Activated B cell treated with CpG ODN at 0.5 μM for 24 hours (primary cell): ENCODE measurements around the gene TRIP10. TPM values are rescaled to one million over a fixed set of nuclear protein-coding genes. Genes with fewer than 3 reads are reported as not detected.

ENCODE experiments used
- ATAC-seq: fragments of 200-7000 bp; cut with Tn5 transposase; one replicate; pipeline ENCODE4 v1.10.0; 2021; ENCODE audit warnings: low read depth, mild to moderate bottlenecking, moderate library complexity
- CTCF ChIA-PET: fragments of 350-600 bp; sonication (Branson Sonifier 250); formaldehyde crosslinking; loops from one replicate; lab custom pipeline; 2021; ENCODE audit warnings: antibody characterized with exemption; lab: Charles Lee
- POLR2A ChIA-PET: fragments of 350-600 bp; sonication (Branson Sonifier 250); formaldehyde crosslinking; loops from one replicate; lab custom pipeline; 2021; ENCODE audit warnings: antibody characterized with exemption; lab: Charles Lee
- DNase-seq: peaks from one replicate; pipeline ENCODE4 v3.0.0; 2022
- H3K27ac Mint-ChIP-seq: one replicate; pipeline ENCODE4 v1.8.0; 2020; ENCODE audit warnings: mixed read lengths
- H3K27me3 Mint-ChIP-seq: one replicate; pipeline ENCODE4 v1.8.0; 2021; ENCODE audit warnings: mixed read lengths
- H3K36me3 Mint-ChIP-seq: one replicate; pipeline ENCODE4 v1.8.0; 2021; ENCODE audit warnings: low read depth, mixed read lengths
- H3K4me1 Mint-ChIP-seq: one replicate; pipeline ENCODE4 v1.8.0; 2021; ENCODE audit warnings: mixed read lengths
- H3K4me3 Mint-ChIP-seq: one replicate; pipeline ENCODE4 v1.8.0; 2020; ENCODE audit warnings: mild to moderate bottlenecking, mixed read lengths
- H3K9me3 Mint-ChIP-seq: one replicate; pipeline ENCODE4 v1.8.0; 2020; ENCODE audit warnings: mixed read lengths
- CTCF ChIP-seq: fragments of 200-600 bp; IDR thresholded peaks from one replicate; pipeline ENCODE4 v1.8.0; 2022; ENCODE audit warnings: antibody characterized with exemption, mild to moderate bottlenecking
- intact Hi-C: fragments of 100-400 bp; cut with micrococcal nuclease; formaldehyde crosslinking; loops from one replicate; pipeline ENCODE4 v1.15.1; 2024
- total RNA-seq: library from RNA; stranded (reverse); gene quantifications from 2 replicates; pipeline ENCODE4 v1.2.3, GENCODE V29; 2022

TRIP10 gene
- total RNA-seq, 1 donor from 2014 or later = 101 TPM

- no peak for DNase-seq
- H3K27me3 Mint-ChIP-seq = no peaks in the 10 kb centered on the region
- H3K4me1 Mint-ChIP-seq = peaks cover 27% of the 10 kb centered on the region
- CTCF ChIA-PET = no interaction called here
- no peak for TF ChIP-seq CTCF
- no peaks in the 10 kb centered on the region for H3K9me3 Mint-ChIP-seq
- no peak overlapping the region for H3K27ac Mint-ChIP-seq
- H3K4me3 Mint-ChIP-seq = no peak overlapping the region
- H3K36me3 Mint-ChIP-seq = peaks cover 34% of the 10 kb centered on the region
- ATAC-seq = no peak
- intact Hi-C loops = no loop called here
- POLR2A ChIA-PET = no interaction called here
These were observed 8.4 kb upstream of the TRIP10 start for GRCh38 chr19:6730941-6731670.

DNA sequence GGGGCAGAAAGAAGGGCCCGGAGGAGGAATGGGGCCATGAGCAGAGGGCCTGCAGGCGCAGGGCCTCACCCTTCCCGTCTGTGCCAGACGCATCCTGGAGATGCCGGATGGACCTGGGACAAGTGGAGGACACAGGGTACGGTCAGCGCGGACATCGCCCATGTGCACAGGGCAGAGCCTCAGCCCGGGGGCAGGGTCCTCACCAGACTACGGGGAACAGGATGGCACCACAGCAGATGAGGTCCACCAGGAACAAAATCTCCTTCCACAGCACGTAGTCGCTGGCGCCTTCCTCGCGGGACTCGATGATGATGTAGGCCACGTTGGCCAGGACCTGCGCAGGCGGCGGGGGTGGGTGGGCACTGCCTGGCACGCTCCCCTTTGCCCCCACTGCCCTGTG is 7.7 kb upstream of the TRIP10 start:
- ATAC-seq (no peak), DNase-seq (no peak)
- peaks cover 31% of the 10 kb centered on the region for H3K4me1 Mint-ChIP-seq
- H3K27ac Mint-ChIP-seq = no peak overlapping the region
- POLR2A ChIA-PET = no interaction called here
- intact Hi-C loops = no loop called here
- no peaks in the 10 kb centered on the region for H3K27me3 Mint-ChIP-seq
- no peak overlapping the region for H3K4me3 Mint-ChIP-seq
- CTCF ChIA-PET = no interaction called here
- H3K9me3 Mint-ChIP-seq = no peaks in the 10 kb centered on the region
- no peak for TF ChIP-seq CTCF
- H3K36me3 Mint-ChIP-seq = peaks cover 37% of the 10 kb centered on the region

DNA sequence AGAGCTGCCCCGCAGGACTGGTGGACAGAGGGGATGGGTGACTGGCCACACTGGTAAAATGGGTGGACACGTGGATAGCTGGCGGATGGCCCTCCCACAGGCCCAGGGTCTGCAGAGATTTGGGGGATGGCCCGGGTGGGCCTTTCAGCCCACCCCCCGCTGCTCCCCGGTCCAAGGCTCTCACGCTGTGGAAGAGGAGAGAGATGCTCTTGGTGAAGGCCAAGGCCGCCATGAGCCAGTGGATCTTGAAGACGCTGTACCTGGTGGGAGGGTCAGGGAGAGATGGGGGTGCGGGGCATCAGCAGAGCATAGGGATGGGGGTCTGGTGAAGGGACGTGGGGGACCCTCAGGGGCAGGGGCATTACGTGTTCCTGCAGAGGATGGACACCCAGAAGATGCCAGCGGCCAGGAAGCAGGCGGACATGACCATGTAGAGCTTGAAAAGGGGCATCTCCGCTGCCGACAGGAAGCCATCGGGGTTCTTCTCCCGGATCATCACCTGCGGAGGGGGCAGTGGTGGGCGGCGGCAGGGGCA is 6.6 kb upstream of the TRIP10 start:
- H3K27me3 Mint-ChIP-seq = no peaks in the 10 kb centered on the region
- H3K9me3 Mint-ChIP-seq = no peaks in the 10 kb centered on the region
- H3K4me1 Mint-ChIP-seq = peaks cover 32% of the 10 kb centered on the region
- intact Hi-C loops = no loop called here
- CTCF ChIA-PET = interaction anchor here (1.3 kb wide), 1 partner anchor 215 kb away, joined by 5 read pairs; no protein-coding TSS in a partner anchor
- DNase-seq (no peak), ATAC-seq (no peak)
- no peak for TF ChIP-seq CTCF
- H3K36me3 Mint-ChIP-seq = peaks cover 37% of the 10 kb centered on the region
- POLR2A ChIA-PET = no interaction called here
- no peak overlapping the region for H3K27ac Mint-ChIP-seq
- no peak overlapping the region for H3K4me3 Mint-ChIP-seq

DNA sequence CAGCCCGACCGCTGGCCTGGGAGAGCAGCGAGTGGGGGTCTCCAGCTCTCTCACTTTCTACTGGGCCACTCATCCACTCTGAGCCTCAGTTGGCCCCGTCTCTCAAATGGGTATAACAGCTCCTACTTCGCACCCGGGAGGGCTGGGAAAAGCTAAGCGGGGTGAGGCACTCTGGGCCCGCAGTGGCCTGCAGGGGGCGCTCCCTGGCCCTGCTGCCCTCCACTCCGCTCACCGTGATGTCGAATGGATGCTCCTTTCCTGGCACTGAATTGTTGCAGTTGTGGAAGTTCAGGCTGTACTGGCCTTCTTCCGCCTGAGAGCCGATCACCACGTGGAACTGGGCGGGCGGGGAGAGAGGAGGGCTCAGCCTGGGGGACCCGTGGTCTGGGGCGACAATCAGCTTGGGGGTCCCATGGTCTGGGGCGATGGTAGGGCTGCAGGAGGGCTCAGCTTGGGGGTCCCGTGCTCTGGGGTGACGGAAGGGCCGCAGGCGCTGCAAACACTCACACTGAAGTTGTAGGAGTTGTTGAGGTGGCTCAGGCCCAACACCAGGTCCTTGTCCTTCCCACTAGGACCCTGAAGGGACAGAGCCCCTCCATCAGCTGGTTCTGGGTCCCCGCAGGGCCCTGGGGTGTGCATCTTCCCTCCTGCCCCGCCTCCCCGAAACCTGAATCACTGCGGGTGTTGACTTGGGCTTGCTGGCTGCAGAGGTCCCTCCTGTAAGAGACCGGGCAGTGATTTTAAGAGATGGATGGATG is 6.0 kb upstream of the TRIP10 start:
- Mint-ChIP-seq H3K36me3 (peaks cover 37% of the 10 kb centered on the region), H3K4me1 (peaks cover 33% of the 10 kb centered on the region), H3K27ac (no peak overlapping the region), H3K9me3 (no peaks in the 10 kb centered on the region), H3K27me3 (no peaks in the 10 kb centered on the region), H3K4me3 (no peak overlapping the region)
- no peak for DNase-seq
- intact Hi-C loops = no loop called here
- ChIA-PET CTCF (interaction anchor here (1.3 kb wide), 1 partner anchor 216 kb away, joined by 5 read pairs; no protein-coding TSS in a partner anchor), POLR2A (no interaction called here)
- TF ChIP-seq CTCF = no peak
- no peak for ATAC-seq

GRCh38 chr19:6734096-6734696 is 5.3 kb upstream of the TRIP10 start:
- no peak for TF ChIP-seq CTCF
- DNase-seq (no peak), ATAC-seq (no peak)
- Mint-ChIP-seq H3K4me3 (no peak overlapping the region), H3K36me3 (peaks cover 39% of the 10 kb centered on the region), H3K9me3 (no peaks in the 10 kb centered on the region), H3K27me3 (no peaks in the 10 kb centered on the region), H3K4me1 (peaks cover 34% of the 10 kb centered on the region), H3K27ac (no peak overlapping the region)
- CTCF ChIA-PET = interaction anchor here (1.3 kb wide), 1 partner anchor 216 kb away, joined by 5 read pairs; no protein-coding TSS in a partner anchor
- intact Hi-C loops = no loop called here
- POLR2A ChIA-PET = no interaction called here
